ENCODE measurements around the gene NGB.

GRCh38 chr14:77220246-77221017 is 50.6 kb downstream of the NGB start:
- TF ChIP-seq CTCF (IDR thresholded peaks at IDR 0.05; ENCODE audit: control extremely low read depth in 1 of 3, insufficient read depth in 1 of 3, low read depth in 1 of 3, low read length in 3 of 3) (no peak), JUND (IDR thresholded peaks at IDR 0.05; ENCODE audit: low read length) (no peak)

Measured in H1 (cell line).